ENCODE results near the gene TMPRSS6.

The TMPRSS6 gene

GRCh38 chr22:37109242-37109917, at the start of gene TMPRSS6:
TSS of gene TMPRSS6 (minus strand) at chr22:37109713. CDS start at chr22:37103417, 6,296 bp downstream.
- peaks cover 19% of the 10 kb centered on the region for H3K4me1 ChIP-seq (ENCODE audit: low read length)
- no peak within 1 kb of the TSS for H3K27ac ChIP-seq (ENCODE audit: low read length)
- no peak for TF ChIP-seq CTCF (IDR thresholded peaks at IDR 0.05; ENCODE audit: low read depth, low read length)
- TF ChIP-seq EZH2phosphoT487 (IDR thresholded peaks at IDR 0.05; ENCODE audit: low read depth), result no peak
- H3K4me3 ChIP-seq (ENCODE audit: low read length), result no peak within 1 kb of the TSS
- H3K4me2 ChIP-seq (ENCODE audit: low read length), result no peak within 1 kb of the TSS
- no peaks in the 10 kb centered on the region for H3K36me3 ChIP-seq (replicated peaks; ENCODE audit: low read depth, low read length)
- no peaks in the 10 kb centered on the region for H3K9me3 ChIP-seq (ENCODE audit: insufficient read depth, low read length)
- H2AFZ ChIP-seq (ENCODE audit: low read depth, low read length), result no peak within 1 kb of the TSS; the same call in 1 of the 2 replicates
- no peaks in the 10 kb centered on the region for H4K20me1 ChIP-seq (ENCODE audit: insufficient read depth, low read length)
- no peaks in the 10 kb centered on the region for H3K79me2 ChIP-seq (ENCODE audit: low read length)
- no peak within 1 kb of the TSS for H3K9ac ChIP-seq (ENCODE audit: low read length)
- peaks cover 21% of the 10 kb centered on the region; the same call in 1 of the 2 replicates for H3K27me3 ChIP-seq (ENCODE audit: low read depth, low read length)

- TF ChIP-seq EZH2phosphoT487 (IDR thresholded peaks at IDR 0.05; ENCODE audit: low read depth), result no peak
- no peak for TF ChIP-seq CTCF (IDR thresholded peaks at IDR 0.05; ENCODE audit: low read depth, low read length)
- no peak overlapping the region for H3K4me2 ChIP-seq (ENCODE audit: low read length)
- H3K79me2 ChIP-seq (ENCODE audit: low read length), result no peaks in the 10 kb centered on the region
- H3K9me3 ChIP-seq (ENCODE audit: insufficient read depth, low read length), result no peaks in the 10 kb centered on the region
- peaks cover 41% of the 10 kb centered on the region for H3K27me3 ChIP-seq (ENCODE audit: low read depth, low read length)
- H3K4me3 ChIP-seq (ENCODE audit: low read length), result no peak overlapping the region
- no peak overlapping the region for H2AFZ ChIP-seq (ENCODE audit: low read depth, low read length)
- H3K9ac ChIP-seq (ENCODE audit: low read length), result no peak overlapping the region
- H4K20me1 ChIP-seq (ENCODE audit: insufficient read depth, low read length), result no peaks in the 10 kb centered on the region
- no peaks in the 10 kb centered on the region for H3K36me3 ChIP-seq (replicated peaks; ENCODE audit: low read depth, low read length)
- H3K27ac ChIP-seq (ENCODE audit: low read length), result no peak overlapping the region
- H3K4me1 ChIP-seq (ENCODE audit: low read length), result peaks cover 45% of the 10 kb centered on the region
Measured at GRCh38 chr22:37158963-37159290, 49.4 kb upstream of the TMPRSS6 start.

GRCh38 chr22:37157516-37158285, 48.2 kb upstream of the TMPRSS6 start:
- peaks cover 40% of the 10 kb centered on the region for H3K4me1 ChIP-seq (ENCODE audit: low read length)
- no peak overlapping the region for H3K4me3 ChIP-seq (ENCODE audit: low read length)
- H3K9ac ChIP-seq (ENCODE audit: low read length), result no peak overlapping the region

More at GRCh38 chr22:37157516-37158285, 48.2 kb upstream of the TMPRSS6 start:
- Histone ChIP-seq H3K4me2 (ENCODE audit: low read length) (no peak overlapping the region), H2AFZ (ENCODE audit: low read depth, low read length) (no peak overlapping the region), H3K9me3 (ENCODE audit: insufficient read depth, low read length) (no peaks in the 10 kb centered on the region), H3K79me2 (ENCODE audit: low read length) (no peaks in the 10 kb centered on the region), H3K36me3 (replicated peaks; ENCODE audit: low read depth, low read length) (no peaks in the 10 kb centered on the region), H3K27ac (ENCODE audit: low read length) (no peak overlapping the region), H4K20me1 (ENCODE audit: insufficient read depth, low read length) (no peaks in the 10 kb centered on the region), H3K27me3 (ENCODE audit: low read depth, low read length) (peaks cover 45% of the 10 kb centered on the region)
- TF ChIP-seq EZH2phosphoT487 (IDR thresholded peaks at IDR 0.05; ENCODE audit: low read depth) (no peak), CTCF (IDR thresholded peaks at IDR 0.05; ENCODE audit: low read depth, low read length) (no peak)
